Ovary (tissue), 3 donors: ENCODE results near the gene TTC39A.

ENCODE experiments used
- CTCF ChIP-seq, 3 donors: fragments of 450-650 bp in 2 of 3; fragments of 200-600 bp in 1 of 3; IDR thresholded peaks; one replicate each; pipeline versions ENCODE4 v1.5.1 to v1.8.0; 2016 to 2022; ENCODE audit warnings: antibody characterized with exemption in 3 of 3, mild to moderate bottlenecking in 1 of 3
- EP300 ChIP-seq: sonication (generic); formaldehyde crosslinking; IDR thresholded peaks from one replicate; pipeline ENCODE4 v1.6.1; 2017; ENCODE audit warnings: antibody characterized with exemption
- POLR2A ChIP-seq: fragments of 450-650 bp; IDR thresholded peaks from one replicate; pipeline ENCODE4 v1.6.1; 2017; ENCODE audit warnings: antibody characterized with exemption, mild to moderate bottlenecking, moderate library complexity
- donor health status: DM: no; HTN: no; CAD: no.

GRCh38 chr1:51321924-51322280, 8.5 kb downstream of the TTC39A start:
- no peak for TF ChIP-seq CTCF (IDR thresholded peaks at IDR 0.05)
- no peak for TF ChIP-seq POLR2A
- no peak for TF ChIP-seq EP300
